GM10266 (cell line): ENCODE results near the gene AGL.
"Not testable (repeated sequence)": the region's sequence is repeated elsewhere in the genome, so short reads cannot be mapped to it uniquely, and the experiment has no call there.

ENCODE experiments used
- DNase-seq: peaks from one replicate; pipeline ENCODE4 v3.0.0; 2012; ENCODE audit errors: extremely low spot score
- TF ChIP-seq, protein P1 (sequence below): IDR thresholded peaks from 2 replicates; pipeline ENCODE4 v1.5.1; 2012; ENCODE audit warnings: mild to moderate bottlenecking, low read depth; ENCODE audit not compliant: control insufficient read depth, insufficient read depth; ENCODE audit errors: missing control alignments

Gene AGL

DNA sequence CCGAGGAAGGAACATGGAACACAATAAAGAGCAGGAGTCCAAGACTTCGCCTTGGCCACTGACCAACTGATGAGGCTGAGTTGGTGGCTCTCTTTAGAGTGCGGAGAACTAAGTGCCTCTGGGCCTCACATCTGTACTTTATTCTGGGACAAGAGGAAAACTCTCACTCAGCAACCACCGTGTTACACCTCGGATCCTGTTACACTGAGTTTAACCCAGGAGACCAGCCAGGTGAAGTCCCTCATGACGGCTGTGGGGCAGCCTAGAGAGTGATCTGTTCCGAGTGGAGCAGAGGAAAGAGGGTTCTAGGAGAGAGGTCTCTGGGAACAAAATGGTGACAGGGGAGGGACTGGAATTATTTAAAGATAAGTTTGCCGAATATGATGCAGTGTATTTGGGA is 33.5 kb upstream of the AGL start:
- no peak for DNase-seq
- TF ChIP-seq, protein P1, sequence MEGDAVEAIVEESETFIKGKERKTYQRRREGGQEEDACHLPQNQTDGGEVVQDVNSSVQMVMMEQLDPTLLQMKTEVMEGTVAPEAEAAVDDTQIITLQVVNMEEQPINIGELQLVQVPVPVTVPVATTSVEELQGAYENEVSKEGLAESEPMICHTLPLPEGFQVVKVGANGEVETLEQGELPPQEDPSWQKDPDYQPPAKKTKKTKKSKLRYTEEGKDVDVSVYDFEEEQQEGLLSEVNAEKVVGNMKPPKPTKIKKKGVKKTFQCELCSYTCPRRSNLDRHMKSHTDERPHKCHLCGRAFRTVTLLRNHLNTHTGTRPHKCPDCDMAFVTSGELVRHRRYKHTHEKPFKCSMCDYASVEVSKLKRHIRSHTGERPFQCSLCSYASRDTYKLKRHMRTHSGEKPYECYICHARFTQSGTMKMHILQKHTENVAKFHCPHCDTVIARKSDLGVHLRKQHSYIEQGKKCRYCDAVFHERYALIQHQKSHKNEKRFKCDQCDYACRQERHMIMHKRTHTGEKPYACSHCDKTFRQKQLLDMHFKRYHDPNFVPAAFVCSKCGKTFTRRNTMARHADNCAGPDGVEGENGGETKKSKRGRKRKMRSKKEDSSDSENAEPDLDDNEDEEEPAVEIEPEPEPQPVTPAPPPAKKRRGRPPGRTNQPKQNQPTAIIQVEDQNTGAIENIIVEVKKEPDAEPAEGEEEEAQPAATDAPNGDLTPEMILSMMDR, result no peak

DNA sequence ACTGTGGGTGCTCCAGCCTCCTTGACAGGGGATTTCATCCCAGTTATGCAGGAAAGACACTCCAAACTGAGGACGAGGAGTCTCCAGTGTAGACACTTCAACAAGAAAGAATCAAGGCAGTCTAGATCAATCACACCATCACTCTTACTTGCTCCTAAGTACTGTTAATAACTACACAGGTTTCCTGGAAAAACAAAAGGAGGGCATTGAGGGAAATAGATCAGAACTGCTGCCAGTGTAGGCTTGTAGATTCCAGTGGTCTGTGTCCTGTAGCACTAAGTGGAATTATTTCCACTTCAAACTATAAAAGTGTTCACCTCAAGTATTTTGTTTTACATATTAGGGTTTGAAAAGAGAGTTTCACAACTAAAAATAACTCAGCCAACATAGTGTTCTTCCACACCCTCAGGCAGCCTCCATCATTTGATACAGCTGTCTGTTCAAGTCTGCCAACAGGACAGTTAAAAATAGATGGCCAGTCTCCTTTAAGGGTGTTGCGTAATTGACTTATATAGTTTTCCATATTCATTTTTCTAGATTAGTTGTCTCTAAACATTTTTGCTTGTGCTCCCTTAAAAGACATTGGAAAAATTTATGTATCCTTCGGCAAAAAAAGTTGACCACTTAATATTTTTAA is 32.0 kb upstream of the AGL start:
- TF ChIP-seq, protein P1, result no peak
- no peak for DNase-seq

DNA sequence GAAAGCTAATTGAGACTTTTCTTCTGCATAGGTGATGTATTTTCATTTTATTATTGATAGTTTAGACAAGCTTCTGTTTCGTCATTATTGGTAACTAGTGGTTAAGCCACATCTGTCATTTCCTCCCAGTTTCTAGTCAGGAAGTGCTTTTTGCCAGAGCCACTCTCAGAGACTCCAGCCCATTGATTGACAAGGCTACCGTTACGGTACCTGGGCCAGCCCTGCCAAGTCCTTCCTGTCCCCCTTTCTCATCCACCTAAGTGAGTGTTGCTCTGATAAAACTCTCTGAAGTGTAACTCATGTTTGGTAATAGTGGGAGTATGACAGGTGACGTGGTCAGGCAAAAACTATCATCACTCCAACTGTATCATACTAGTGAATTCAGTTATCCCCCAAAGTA is 29.6 kb upstream of the AGL start:
- DNase-seq, result peak; percentile 37

DNA sequence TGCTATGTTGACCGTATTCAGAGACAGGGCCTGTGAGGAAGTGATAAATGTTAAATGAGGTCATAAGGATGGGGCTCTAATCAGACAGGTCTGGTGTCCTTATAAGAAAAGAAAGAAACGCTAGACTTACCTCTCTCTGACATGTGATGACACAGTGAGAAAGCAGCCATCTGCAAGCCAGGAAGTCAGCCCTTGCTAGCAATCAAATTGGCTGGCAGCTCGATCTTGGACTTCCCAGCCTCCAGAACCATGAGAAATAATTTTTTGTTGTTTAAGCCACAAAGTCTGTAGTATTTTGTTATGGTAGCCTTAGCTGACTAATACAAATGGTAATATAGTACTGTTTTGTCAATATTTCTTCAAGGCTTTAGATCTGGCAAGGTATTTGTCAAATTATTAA is 25.1 kb upstream of the AGL start:
- TF ChIP-seq, protein P1, result no peak
- DNase-seq, result no peak

More for the DNA sequence above, 29.6 kb upstream of the AGL start:
- TF ChIP-seq, protein P1, result no peak

DNA sequence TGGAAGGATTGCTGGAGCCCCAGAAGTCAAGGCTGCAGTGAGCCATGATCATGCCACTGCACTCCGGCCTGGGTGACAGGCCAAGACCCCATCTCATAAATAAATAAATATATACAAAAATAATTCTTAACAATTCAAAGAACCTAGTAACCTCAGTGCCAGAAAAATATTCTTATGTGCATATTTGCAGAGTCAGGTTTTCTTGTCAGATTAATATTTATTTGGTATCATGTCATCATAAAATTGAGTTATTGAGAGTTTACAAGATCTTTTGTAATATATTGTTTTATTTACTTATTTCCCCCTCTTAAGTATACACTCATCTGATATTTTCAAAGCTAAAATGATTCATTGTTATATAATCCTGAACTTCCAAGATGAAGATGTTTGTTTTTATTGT is 24.5 kb upstream of the AGL start:
- TF ChIP-seq, protein P1, result no peak
- DNase-seq, result no peak

DNA sequence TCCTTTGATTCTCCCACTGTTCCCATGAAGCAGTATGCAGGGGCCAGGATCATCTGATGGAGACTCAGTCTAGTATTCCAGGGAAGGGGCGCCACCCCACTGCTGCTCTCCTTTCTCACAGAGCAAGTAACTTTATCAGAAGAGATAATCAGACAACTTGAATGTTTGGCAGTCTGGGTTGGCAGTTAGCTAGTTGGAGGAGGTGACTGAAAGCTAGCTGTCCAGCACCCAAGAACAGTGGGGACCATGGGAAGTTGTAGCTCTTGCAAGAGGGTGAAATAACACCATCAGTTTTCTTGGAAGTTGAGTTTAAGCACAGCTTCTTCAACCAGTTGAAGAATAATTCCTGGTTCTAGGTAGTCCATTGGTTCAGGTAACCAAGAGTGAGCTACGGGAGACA is 22.2 kb upstream of the AGL start:
- no peak for DNase-seq
- TF ChIP-seq, protein P1, result no peak

DNA sequence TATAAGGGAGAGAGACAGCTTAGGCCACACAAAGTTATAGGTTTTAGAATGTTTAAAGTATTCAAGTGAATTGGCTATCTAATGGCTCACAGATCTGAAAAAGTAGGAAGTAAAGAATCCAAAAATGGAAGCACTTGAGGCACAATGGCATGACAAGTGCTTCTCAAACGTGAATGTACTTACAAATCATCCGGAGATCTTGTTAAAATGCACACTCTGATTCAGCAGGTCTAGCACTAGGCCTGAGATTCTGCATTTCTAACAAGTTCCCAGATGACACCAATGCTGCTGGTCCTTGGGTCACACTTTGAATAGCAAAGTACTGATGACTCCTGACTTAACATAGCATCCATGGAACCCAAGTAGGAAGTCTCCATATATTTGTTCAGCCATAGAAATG is 20.9 kb upstream of the AGL start:
- no peak for DNase-seq

DNA sequence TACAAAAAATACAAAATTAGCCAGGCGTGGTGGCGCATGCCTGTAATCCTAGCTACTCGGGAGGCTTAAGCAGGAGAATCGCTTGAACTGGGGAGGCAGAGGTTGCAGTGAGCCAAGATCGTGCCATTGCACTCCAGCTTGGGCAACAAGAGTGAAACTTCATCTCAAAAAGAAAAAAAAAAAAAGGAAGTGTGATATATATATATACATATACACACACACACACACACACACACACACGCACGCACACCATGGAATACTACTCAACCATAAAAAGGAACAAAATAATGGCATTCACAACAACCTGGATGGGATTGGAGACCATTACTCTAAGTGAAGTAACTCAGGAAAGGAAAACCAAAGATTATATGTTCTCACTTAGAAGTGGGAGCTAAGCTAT is 16.2 kb upstream of the AGL start:
- not testable (repeated sequence) for DNase-seq

More for the DNA sequence above, 20.9 kb upstream of the AGL start:
- TF ChIP-seq, protein P1, result no peak

DNA sequence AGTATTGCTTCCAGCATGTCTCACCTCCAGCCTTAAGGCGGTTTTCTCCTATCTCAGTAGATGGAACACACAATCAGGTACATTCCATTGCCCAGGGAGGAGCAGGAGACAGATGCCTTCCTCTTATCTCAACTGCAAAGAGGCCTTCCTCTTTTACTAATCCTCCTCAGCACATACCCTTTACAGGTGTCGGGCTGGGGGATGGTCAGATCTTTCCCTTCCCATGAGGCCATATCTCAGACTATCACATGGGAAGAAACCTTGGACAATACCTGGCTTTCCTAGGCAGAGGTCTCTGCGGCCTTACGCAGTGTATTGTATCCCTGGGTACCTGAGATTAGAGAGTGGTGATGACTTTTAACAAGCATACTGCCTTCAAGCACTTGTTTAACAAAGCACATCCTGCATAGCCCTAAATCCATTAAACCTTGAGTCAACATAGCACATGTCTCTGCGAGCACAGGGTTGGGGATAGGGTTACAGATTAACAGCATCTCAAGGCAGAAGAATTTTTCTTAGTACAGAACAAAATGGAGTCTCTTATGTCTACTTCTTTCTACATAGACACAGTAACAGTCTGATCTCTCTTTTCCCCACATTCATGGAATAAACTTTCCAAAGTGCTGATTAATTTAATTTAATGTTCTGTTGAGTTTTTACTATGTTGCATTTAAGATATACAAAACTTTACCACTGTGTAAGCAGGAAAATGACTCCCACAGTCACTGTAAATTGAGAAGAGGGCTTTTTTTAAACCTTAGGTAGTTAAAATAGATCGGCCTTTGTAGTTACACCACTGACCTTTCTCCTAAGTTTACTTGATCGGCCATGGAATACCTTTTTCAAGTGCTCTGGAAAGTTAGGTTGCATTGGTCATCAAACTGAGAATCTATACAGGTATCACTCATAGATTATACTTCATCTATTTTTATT is 13.7 kb upstream of the AGL start:
- not testable (repeated sequence) for DNase-seq

DNA sequence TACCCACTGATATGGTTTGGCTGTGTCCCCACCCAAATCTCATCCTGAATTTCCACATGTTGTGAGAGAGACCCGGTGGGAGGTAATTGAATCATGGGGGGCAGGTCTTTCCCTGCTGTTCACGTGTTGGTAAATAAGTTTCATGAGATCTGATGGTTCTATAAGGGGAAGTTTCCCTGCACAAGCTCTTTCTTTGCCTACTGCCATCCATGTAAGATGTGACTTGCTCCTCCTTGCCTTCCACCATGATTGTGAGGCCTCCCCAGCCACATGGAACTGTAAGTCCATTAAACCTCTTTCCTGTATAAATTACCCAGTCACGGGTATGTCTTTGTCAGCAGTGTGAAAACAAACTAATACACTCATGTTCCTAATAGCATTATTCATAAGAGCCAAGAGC is 9.8 kb upstream of the AGL start:
- DNase-seq, result not testable (repeated sequence)
